ENCODE measurements around the gene ACTL6B. TPM values are rescaled to one million over a fixed set of nuclear protein-coding genes. Genes with fewer than 3 reads are reported as not detected.
A peak's percentile ranks its signal among the peaks of the same experiment; 100 is the strongest.

Gene ACTL6B
- total and polyA plus RNA-seq, 9 of the 15 experiments (the other 6 are each of a cell fraction or from before 2014, with no cell fraction given) = not detected

- no peak for TF ChIP-seq MBD1 (CRISPR knock-in tag; IDR thresholded peaks at IDR 0.05)
- no peak for TF ChIP-seq POU5F1 (IDR thresholded peaks at IDR 0.05; ENCODE audit: borderline replicate concordance, low read depth, low read length, partially characterized antibody)
- no peak for TF ChIP-seq RBM15 (IDR thresholded peaks at IDR 0.05; ENCODE audit: insufficient read depth, low read length)
- TF ChIP-seq GATA2 (CRISPR knock-in tag; IDR thresholded peaks at IDR 0.05) = peak; percentile 78
- TF ChIP-seq THRB (CRISPR knock-in tag; conservative IDR thresholded peaks at IDR 0.05) = no peak
- no peak for TF ChIP-seq RBM25 (IDR thresholded peaks at IDR 0.05; ENCODE audit: low read depth, low read length, severe bottlenecking)
- no peak for TF ChIP-seq THAP7 (CRISPR knock-in tag; IDR thresholded peaks at IDR 0.05)
- TF ChIP-seq BACH1 (tag; IDR thresholded peaks at IDR 0.05) = no peak
- TF ChIP-seq HMGN3 (IDR thresholded peaks at IDR 0.05; ENCODE audit: borderline replicate concordance, extremely low read depth, insufficient read length, low read depth, low read length) = peak; percentile 78
- no peak for TF ChIP-seq SFPQ (IDR thresholded peaks at IDR 0.05; ENCODE audit: low read depth, low read length)
- no peak for TF ChIP-seq ATF3 (IDR thresholded peaks at IDR 0.05)
- TF ChIP-seq ATF3 (CRISPR knock-in tag; conservative IDR thresholded peaks at IDR 0.05) = no peak
- no peak for TF ChIP-seq CGGBP1 (CRISPR knock-in tag; IDR thresholded peaks at IDR 0.05)
- TF ChIP-seq E2F8 (IDR thresholded peaks at IDR 0.05; ENCODE audit: low read depth, partially characterized antibody) = peak; percentile 70
- peak; percentile 44 for TF ChIP-seq ZFX (CRISPR knock-in tag; IDR thresholded peaks at IDR 0.05)
Measured at GRCh38 chr7:100604028-100604975, 51.9 kb downstream of the ACTL6B start (continued).

All from K562 (cell line).